AG04450 (cell line): ENCODE measurements around the gene ULK4. TPM values are rescaled to one million over a fixed set of nuclear protein-coding genes. Genes with fewer than 3 reads are reported as not detected.
"Not testable (repeated sequence)": the region's sequence is repeated elsewhere in the genome, so short reads cannot be mapped to it uniquely, and the experiment has no call there.

ENCODE experiments used
- CTCF ChIA-PET: fragments of 300-600, 350-600 bp; formaldehyde crosslinking; extraction: SDS; loops from one replicate; lab custom pipeline; 2022; ENCODE audit warnings: antibody characterized with exemption, inconsistent platforms; lab: Charles Lee
- POLR2A ChIA-PET: fragments of 350-600 bp; formaldehyde crosslinking; extraction: SDS; loops from one replicate; lab custom pipeline; 2021; ENCODE audit warnings: antibody characterized with exemption, inconsistent platforms; lab: Yijun Ruan, JAX
- DNase-seq: peaks from one replicate; pipeline ENCODE4 v3.0.0-alpha.2; 2011; ENCODE audit warnings: low read depth, low spot score
- H3K27ac ChIP-seq: one replicate; pipeline ENCODE4 v1.5.1; 2012; ENCODE audit warnings: low read depth, low read length, control low read depth
- H3K27me3 ChIP-seq: one replicate; pipeline ENCODE4 v1.6.0; 2012; ENCODE audit warnings: low read length; ENCODE audit not compliant: control insufficient read depth, insufficient read depth
- H3K4me3 ChIP-seq: 2 replicates; pipeline ENCODE4 v1.5.1; 2011; ENCODE audit warnings: mild to moderate bottlenecking, low read depth, low read length, control low read depth
- H3K9me3 ChIP-seq: 2 replicates; pipeline ENCODE4 v1.5.1; 2012; ENCODE audit warnings: low read length; ENCODE audit not compliant: control insufficient read depth, insufficient read depth
- polyA plus RNA-seq: library from polyadenylated mRNA; depleted of rRNA; stranded (reverse); fragments of >200 nt; gene quantifications from 2 replicates; pipeline ENCODE4 v1.2.3, GENCODE V29; 2011
- TF ChIP-seq, protein P1 (sequence below): IDR thresholded peaks from 2 replicates; pipeline ENCODE4 v1.5.1; 2011; ENCODE audit warnings: low read depth, low read length, control low read depth, inconsistent platforms

Gene ULK4
- polyA plus RNA-seq, 1 experiment: 3.7 TPM

DNA sequence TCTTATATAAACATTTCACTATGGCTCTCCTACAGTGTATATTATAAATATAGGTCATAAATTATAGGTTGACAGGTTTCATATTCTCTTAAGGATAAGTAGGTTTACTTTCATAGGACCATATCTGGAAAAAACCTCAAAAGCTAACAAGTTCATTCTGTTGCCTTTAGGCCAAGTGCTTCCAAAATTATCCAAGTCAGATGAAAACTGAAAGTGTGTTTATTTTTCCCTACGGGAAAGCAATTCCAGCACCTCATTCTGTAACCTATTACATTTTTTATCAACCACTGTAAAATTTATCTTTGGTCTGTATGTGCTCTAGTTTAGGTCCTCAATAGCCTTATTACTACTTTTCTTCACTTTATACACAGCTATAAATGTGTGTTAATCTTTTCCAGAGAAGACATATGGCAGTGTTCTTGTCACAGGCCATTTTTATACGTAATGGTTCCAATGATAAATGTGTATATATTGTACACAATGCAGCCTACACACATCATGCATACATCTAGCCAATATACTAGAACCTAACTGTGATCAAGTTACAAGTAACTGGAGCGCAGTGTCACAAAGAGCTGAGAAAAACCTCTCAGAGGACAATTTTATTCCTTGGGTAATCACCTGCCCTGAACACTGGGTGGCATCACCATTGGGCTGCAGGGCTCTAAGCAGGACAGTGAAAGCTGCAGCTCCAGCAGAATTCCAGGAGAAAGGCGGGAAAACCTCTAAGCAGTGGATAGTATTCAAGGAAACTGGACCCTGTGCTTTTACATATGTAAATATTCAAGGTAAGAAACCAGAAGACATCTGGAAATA is 511.3 kb downstream of the ULK4 start:
- Histone ChIP-seq H3K4me3 (no peak overlapping the region), H3K9me3 (no peaks in the 10 kb centered on the region), H3K27me3 (no peaks in the 10 kb centered on the region), H3K27ac (no peak overlapping the region)
- DNase-seq: no peak
- TF ChIP-seq, protein P1, sequence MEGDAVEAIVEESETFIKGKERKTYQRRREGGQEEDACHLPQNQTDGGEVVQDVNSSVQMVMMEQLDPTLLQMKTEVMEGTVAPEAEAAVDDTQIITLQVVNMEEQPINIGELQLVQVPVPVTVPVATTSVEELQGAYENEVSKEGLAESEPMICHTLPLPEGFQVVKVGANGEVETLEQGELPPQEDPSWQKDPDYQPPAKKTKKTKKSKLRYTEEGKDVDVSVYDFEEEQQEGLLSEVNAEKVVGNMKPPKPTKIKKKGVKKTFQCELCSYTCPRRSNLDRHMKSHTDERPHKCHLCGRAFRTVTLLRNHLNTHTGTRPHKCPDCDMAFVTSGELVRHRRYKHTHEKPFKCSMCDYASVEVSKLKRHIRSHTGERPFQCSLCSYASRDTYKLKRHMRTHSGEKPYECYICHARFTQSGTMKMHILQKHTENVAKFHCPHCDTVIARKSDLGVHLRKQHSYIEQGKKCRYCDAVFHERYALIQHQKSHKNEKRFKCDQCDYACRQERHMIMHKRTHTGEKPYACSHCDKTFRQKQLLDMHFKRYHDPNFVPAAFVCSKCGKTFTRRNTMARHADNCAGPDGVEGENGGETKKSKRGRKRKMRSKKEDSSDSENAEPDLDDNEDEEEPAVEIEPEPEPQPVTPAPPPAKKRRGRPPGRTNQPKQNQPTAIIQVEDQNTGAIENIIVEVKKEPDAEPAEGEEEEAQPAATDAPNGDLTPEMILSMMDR: no peak
- CTCF ChIA-PET: interaction anchor here (0.6 to 0.7 kb wide), 3 partner anchors 12 to 265 kb away, joined by 3 read pairs; no protein-coding TSS in a partner anchor
- POLR2A ChIA-PET: no interaction called here

DNA sequence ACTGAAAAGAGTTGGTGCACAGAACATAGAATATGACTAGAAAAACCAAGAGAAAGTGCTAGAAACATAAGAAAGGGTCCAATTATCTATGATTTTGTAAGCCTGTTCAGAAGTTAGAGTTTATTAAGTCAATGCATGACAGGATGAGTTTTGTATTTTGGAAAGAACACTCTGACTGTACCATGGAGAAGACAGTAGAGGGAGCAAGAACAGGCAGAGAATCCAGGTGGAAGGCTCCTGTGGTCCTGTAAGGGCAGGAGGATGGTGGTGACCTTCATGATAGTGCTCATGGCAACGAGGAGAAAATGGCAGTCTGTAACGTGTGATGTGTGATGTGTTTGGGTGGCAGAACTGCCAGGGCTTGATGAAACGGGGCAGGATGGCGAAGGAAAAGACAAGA is 513.5 kb downstream of the ULK4 start:
- ChIA-PET CTCF (no interaction called here), POLR2A (no interaction called here)
- Histone ChIP-seq H3K4me3 (no peak overlapping the region), H3K27me3 (no peaks in the 10 kb centered on the region), H3K27ac (no peak overlapping the region), H3K9me3 (no peaks in the 10 kb centered on the region)
- DNase-seq: no peak
- TF ChIP-seq, protein P1: no peak

DNA sequence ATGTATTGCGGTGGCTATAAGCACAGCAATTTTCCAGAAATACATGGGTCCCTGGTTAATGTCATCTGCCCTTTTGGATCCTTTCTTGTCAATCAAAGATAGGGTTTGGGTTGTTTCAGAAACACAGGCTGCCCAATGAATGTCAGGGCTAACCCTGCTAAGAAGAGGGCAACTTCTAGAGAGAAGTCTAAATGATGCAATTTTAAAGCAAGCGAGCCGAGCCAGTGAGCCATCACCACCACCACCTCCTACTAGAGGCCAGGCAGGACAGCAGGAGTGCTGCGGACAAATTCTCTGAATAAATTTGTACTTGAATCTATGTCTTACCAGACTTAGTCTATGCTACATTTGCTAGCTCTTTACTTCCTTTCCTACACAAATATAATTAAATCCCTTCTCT is 514.2 kb downstream of the ULK4 start:
- TF ChIP-seq, protein P1: no peak
- H3K27ac ChIP-seq: no peak overlapping the region
- H3K27me3 ChIP-seq: no peaks in the 10 kb centered on the region
- CTCF ChIA-PET: interaction anchor here (0.7 kb wide), 1 partner anchor 273 kb away, joined by 3 read pairs; no protein-coding TSS in a partner anchor
- POLR2A ChIA-PET: no interaction called here
- no peak overlapping the region for H3K4me3 ChIP-seq
- H3K9me3 ChIP-seq: no peaks in the 10 kb centered on the region
- no peak for DNase-seq

DNA sequence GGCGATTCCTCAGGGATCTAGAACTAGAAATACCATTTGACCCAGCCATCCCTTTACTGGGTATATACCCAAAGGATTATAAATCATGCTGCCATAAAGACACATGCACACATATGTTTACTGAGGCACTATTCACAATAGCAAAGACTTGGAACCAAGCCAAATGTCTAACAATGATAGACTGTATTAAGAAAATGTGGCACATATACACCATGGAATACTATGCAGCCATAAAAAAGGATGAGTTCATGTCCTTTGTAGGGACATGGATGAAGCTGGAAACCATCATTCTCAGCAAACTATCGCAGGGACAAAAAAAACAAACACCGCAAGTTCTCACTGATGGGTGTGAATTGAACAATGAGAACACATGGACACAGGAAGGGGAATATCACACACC is 515.6 kb downstream of the ULK4 start:
- H3K4me3 ChIP-seq, H3K9me3 ChIP-seq, POLR2A ChIA-PET, DNase-seq, H3K27ac ChIP-seq, H3K27me3 ChIP-seq, CTCF ChIA-PET: not testable (repeated sequence)

DNA sequence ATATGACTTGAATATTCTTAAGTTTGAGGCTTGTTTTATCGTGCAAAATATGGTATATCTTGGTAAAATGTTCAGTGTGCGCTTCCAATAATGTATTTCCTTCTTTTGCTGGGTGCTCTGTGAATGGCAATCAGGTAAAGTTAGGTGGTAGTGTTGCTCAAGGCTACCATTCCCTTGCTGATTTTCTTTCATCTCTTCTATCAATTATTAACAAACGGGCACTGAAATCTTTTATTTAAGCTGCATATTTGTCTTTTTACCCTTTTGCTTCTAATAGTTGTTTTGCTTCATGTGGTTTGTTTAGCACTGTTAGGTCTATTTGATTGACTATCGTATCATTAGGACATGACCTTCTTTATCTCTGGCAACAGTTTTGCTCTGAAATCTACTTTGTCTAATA is 520.3 kb downstream of the ULK4 start:
- no peak overlapping the region for H3K27ac ChIP-seq
- ChIA-PET CTCF (interaction anchor here (0.6 kb wide), 1 partner anchor 821 kb away, joined by 3 read pairs; no protein-coding TSS in a partner anchor), POLR2A (no interaction called here)
- no peak overlapping the region for H3K4me3 ChIP-seq
- no peak for DNase-seq
- H3K9me3 ChIP-seq: no peaks in the 10 kb centered on the region
- TF ChIP-seq, protein P1: no peak
- H3K27me3 ChIP-seq: no peaks in the 10 kb centered on the region
